ENCODE data around the gene RAPGEF5.

The RAPGEF5 gene

DNA sequence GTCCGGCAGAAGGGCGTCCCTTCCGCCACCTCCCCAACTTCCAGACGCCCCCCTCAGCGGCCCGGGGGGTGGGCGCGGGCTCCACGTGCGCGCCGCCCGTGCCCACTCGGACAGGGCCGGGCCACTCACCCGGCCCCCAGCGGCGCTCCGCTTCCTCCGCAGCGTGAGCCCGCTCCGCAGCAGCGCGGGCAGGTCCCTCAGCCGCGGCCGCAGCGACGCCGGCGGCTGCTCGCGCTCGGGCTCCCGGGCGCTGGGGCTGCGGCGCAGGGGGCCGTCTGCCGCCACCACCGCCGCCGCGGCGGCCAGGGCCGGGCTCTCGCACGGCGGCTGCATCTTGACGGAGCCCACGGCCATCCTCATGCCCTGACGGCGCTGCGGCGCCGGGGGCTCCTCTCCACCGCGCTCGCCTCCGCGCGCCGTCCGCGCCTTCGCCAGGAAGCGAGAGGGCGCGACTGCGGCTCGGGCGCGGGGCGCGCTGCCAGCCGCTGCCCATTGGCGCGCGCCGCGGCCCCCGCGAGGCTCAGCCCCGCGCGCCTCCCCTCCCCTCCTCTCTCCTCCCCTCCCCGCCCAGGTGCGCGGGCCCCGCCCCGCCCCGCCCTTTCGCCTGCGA, at the start of gene RAPGEF5:
TSS of gene RAPGEF5 (minus strand) at position 454 of the 610 bp plus-strand sequence. CDS start at position 360, 94 bp downstream.
- no peaks in the 10 kb centered on the region for H3K36me3 ChIP-seq (replicated peaks)
- H3K4me3 ChIP-seq (ENCODE audit: low read depth, low read length), result peak within 1 kb of the TSS; percentile 20
- no peak for TF ChIP-seq CTCF (IDR thresholded peaks at IDR 0.05; ENCODE audit: low read depth, low read length, missing control alignments)
- no peak within 1 kb of the TSS for H3K27ac ChIP-seq
- H3K27me3 ChIP-seq (replicated peaks), result no peaks in the 10 kb centered on the region
- in situ Hi-C loops (cut with HindIII; ENCODE audit: low pct_ligation_motif_present, low sequenced_read_pairs), result no loop called here
- DNase-seq, result no peak

DNA sequence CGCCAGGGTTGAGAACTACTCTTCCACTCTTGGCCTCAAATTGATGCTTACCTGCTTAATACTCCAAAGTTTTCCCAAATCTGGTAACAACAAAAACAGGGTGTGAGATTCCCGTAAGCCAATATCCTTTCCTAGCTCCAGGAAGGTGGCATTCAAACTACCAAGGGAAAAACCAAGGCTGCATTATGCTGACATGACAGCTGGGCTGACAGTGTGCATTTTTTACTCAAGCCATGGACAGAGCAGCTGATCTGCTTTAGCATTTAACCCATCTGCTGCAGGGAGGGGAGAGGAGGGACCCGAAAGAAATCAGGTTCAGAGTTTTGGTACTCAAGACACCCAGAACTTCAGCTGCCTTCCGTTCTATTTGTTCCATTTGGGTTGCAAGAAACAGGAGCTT, 49.8 kb upstream of the RAPGEF5 start:
- H3K36me3 ChIP-seq (replicated peaks), result no peaks in the 10 kb centered on the region
- in situ Hi-C loops (cut with HindIII; ENCODE audit: low pct_ligation_motif_present, low sequenced_read_pairs), result no loop called here
- H3K4me3 ChIP-seq (ENCODE audit: low read depth, low read length), result no peak overlapping the region
- no peak for DNase-seq
- no peak overlapping the region for H3K27ac ChIP-seq
- no peaks in the 10 kb centered on the region for H3K27me3 ChIP-seq (replicated peaks)
- no peak for TF ChIP-seq CTCF (IDR thresholded peaks at IDR 0.05; ENCODE audit: low read depth, low read length, missing control alignments)

GRCh38 chr7:22404421-22405023, 47.6 kb upstream of the RAPGEF5 start:
- no peak overlapping the region for H3K27ac ChIP-seq
- no peak for TF ChIP-seq CTCF (IDR thresholded peaks at IDR 0.05; ENCODE audit: low read depth, low read length, missing control alignments)
- H3K4me3 ChIP-seq (ENCODE audit: low read depth, low read length), result no peak overlapping the region
- no peaks in the 10 kb centered on the region for H3K36me3 ChIP-seq (replicated peaks)
- H3K27me3 ChIP-seq (replicated peaks), result no peaks in the 10 kb centered on the region
- DNase-seq, result no peak
- in situ Hi-C loops (cut with HindIII; ENCODE audit: low pct_ligation_motif_present, low sequenced_read_pairs), result no loop called here

DNA sequence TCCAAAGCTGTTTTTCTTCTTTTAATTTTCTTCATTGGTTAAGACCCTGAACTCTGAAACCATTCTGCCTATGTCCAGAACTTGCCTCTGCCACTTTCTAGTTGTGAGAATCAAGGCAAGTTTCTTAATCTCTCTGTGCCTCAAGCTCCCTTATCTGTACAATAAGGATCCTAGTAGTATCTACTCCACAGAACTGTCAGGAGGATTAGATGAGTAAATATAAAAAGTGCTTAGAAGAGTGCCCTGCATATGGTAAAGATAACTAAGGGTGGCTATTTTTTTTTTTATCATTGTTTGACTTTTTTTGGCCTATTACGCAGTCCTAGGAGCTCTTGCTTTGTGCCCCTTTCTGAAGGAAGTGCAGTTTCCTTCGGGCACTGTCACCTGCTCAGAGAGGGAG, 46.4 kb upstream of the RAPGEF5 start:
- in situ Hi-C loops (cut with HindIII; ENCODE audit: low pct_ligation_motif_present, low sequenced_read_pairs), result no loop called here

DNA sequence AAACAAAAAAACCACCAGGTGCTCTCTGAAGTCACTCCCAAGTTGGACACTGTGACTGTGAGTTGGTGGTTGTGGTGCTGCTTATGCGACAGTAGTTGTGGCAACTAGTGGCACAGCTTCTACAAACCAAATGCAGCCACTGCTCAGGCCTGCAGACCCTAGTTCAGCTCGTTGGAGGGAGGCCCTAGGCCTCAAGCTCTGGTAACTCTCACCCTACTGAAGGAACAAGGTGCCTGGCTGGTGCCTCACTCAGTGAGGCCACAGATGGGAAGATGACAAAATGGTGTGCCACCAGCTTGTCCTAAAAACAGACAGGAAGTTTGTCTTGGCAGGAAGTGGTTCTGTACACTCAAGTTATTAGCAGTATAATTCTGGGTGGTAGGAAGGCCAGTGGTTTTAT, 45.3 kb upstream of the RAPGEF5 start:
- DNase-seq, result no peak
- in situ Hi-C loops (cut with HindIII; ENCODE audit: low pct_ligation_motif_present, low sequenced_read_pairs), result no loop called here
- Histone ChIP-seq H3K4me3 (ENCODE audit: low read depth, low read length) (no peak overlapping the region), H3K27me3 (replicated peaks) (no peaks in the 10 kb centered on the region), H3K27ac (no peak overlapping the region), H3K36me3 (replicated peaks) (no peaks in the 10 kb centered on the region)
- no peak for TF ChIP-seq CTCF (IDR thresholded peaks at IDR 0.05; ENCODE audit: low read depth, low read length, missing control alignments)

More for the DNA sequence above, 46.4 kb upstream of the RAPGEF5 start:
- no peak for TF ChIP-seq CTCF (IDR thresholded peaks at IDR 0.05; ENCODE audit: low read depth, low read length, missing control alignments)
- Histone ChIP-seq H3K36me3 (replicated peaks) (no peaks in the 10 kb centered on the region), H3K27ac (no peak overlapping the region), H3K27me3 (replicated peaks) (no peaks in the 10 kb centered on the region), H3K4me3 (ENCODE audit: low read depth, low read length) (no peak overlapping the region)
- DNase-seq, result no peak

Data from brain microvascular endothelial cell (primary cell).